Activated CD4-positive, alpha-beta T cell treated with anti-CD3 and anti-CD28 coated beads for 48 hours (primary cell): Measurements from ENCODE around the gene AGTRAP.

Experiments used
- DNase-seq: peaks from one replicate; pipeline ENCODE4 v3.0.0-alpha.2; 2020

The AGTRAP gene

GRCh38 chr1:11764519-11764918, 28.6 kb downstream of the AGTRAP start:
- DNase-seq: no peak

- DNase-seq: no peak
Observed at GRCh38 chr1:11765661-11766428, 29.9 kb downstream of the AGTRAP start.

- DNase-seq: no peak
Observed at GRCh38 chr1:11766429-11766776, 30.5 kb downstream of the AGTRAP start.

GRCh38 chr1:11767922-11768704, 32.2 kb downstream of the AGTRAP start:
- DNase-seq: no peak

- no peak for DNase-seq
Observed at GRCh38 chr1:11768821-11769220, 32.9 kb downstream of the AGTRAP start.

GRCh38 chr1:11769274-11769673, 33.3 kb downstream of the AGTRAP start:
- DNase-seq: no peak

- DNase-seq: no peak
Observed at GRCh38 chr1:11770011-11770410, 34.1 kb downstream of the AGTRAP start.

- no peak for DNase-seq
Observed at GRCh38 chr1:11771481-11772043, 35.6 kb downstream of the AGTRAP start.

- DNase-seq: no peak
Observed at GRCh38 chr1:11772458-11772857, 36.5 kb downstream of the AGTRAP start.

- DNase-seq: no peak
Observed at GRCh38 chr1:11774753-11775152, 38.8 kb downstream of the AGTRAP start.

- DNase-seq: no peak
Observed at GRCh38 chr1:11777658-11778322, 41.9 kb downstream of the AGTRAP start.

- DNase-seq: no peak
Observed at GRCh38 chr1:11778336-11778735, 42.4 kb downstream of the AGTRAP start.

GRCh38 chr1:11778844-11779623, 43.1 kb downstream of the AGTRAP start:
- DNase-seq: no peak

- DNase-seq: no peak
Observed at GRCh38 chr1:11779715-11780379, 43.9 kb downstream of the AGTRAP start.

GRCh38 chr1:11780380-11781147, 44.6 kb downstream of the AGTRAP start:
- DNase-seq: no peak

- DNase-seq: no peak
Observed at GRCh38 chr1:11781297-11781696, 45.4 kb downstream of the AGTRAP start.

GRCh38 chr1:11782127-11782708, 46.3 kb downstream of the AGTRAP start:
- DNase-seq: no peak

GRCh38 chr1:11783556-11783955, 47.6 kb downstream of the AGTRAP start:
- no peak for DNase-seq

GRCh38 chr1:11784256-11784992, 48.5 kb downstream of the AGTRAP start:
- DNase-seq: no peak
